Spleen (tissue), 11 donors: ENCODE results near the gene SLC40A1. TPM values are rescaled to one million over a fixed set of nuclear protein-coding genes. Genes with fewer than 3 reads are reported as not detected.

Source experiments
- DNase-seq: peaks from one replicate; pipeline ENCODE4 v3.0.0-alpha.2; 2020
- H3K27ac ChIP-seq, 8 donors: fragments of 200-600 bp; sonication (generic) in 7 of 8; 1 replicate in 4 of 8; 2 replicates in 4 of 8; pipeline versions ENCODE4 v1.5.0 to v1.8.0; 2016 to 2021; ENCODE audit warnings: inconsistent platforms in 4 of 8, mild to moderate bottlenecking in 4 of 8, moderate library complexity in 1 of 8
- H3K27me3 ChIP-seq, 7 donors: fragments of 200-600 bp; sonication (generic) in 6 of 7; replicated peaks in 1 of 7; 1 replicate in 4 of 7; 2 replicates in 3 of 7; pipeline versions ENCODE4 v1.5.0 to v1.8.0; 2016 to 2021; ENCODE audit warnings: inconsistent platforms in 3 of 7, mild to moderate bottlenecking in 1 of 7
- H3K36me3 ChIP-seq, 6 donors: fragments of 200-600 bp; sonication (generic) in 5 of 6; 1 replicate in 4 of 6; 2 replicates in 2 of 6; pipeline versions ENCODE4 v1.5.0 to v1.8.0; 2016 to 2021; ENCODE audit warnings: inconsistent platforms in 2 of 6
- H3K4me1 ChIP-seq, 6 donors: fragments of 200-600 bp; sonication (generic) in 5 of 6; 1 replicate in 3 of 6; 2 replicates in 3 of 6; pipeline versions ENCODE4 v1.5.0 to v1.8.0; 2016 to 2021; ENCODE audit warnings: inconsistent platforms in 3 of 6
- H3K4me3 ChIP-seq, 8 donors: fragments of 200-600 bp; sonication (generic) in 7 of 8; 1 replicate in 4 of 8; 2 replicates in 4 of 8; pipeline versions ENCODE4 v1.5.0 to v1.8.0; 2016 to 2021; ENCODE audit warnings: inconsistent platforms in 4 of 8, mild to moderate bottlenecking in 4 of 8, moderate library complexity in 2 of 8
- H3K9me3 ChIP-seq, 8 donors: fragments of 200-600 bp; sonication (generic) in 7 of 8; 1 replicate in 4 of 8; 2 replicates in 4 of 8; pipeline versions ENCODE4 v1.5.0 to v1.8.0; 2016 to 2021; ENCODE audit warnings: inconsistent platforms in 4 of 8
- POLR2A ChIP-seq, 3 donors: fragments of 450-650 bp; IDR thresholded peaks; one replicate each; pipeline ENCODE4 v1.5.1; 2017; ENCODE audit warnings: antibody characterized with exemption in 3 of 3, mild to moderate bottlenecking in 1 of 3
- POLR2AphosphoS5 ChIP-seq, 3 donors: sonication (generic); formaldehyde crosslinking; IDR thresholded peaks; one replicate each; pipeline ENCODE4 v1.5.1; 2017; ENCODE audit warnings: antibody characterized with exemption in 3 of 3
- WGBS, 5 donors: extraction: QIAGEN DNeasy Blood & Tissue Kit in 3 of 5; methylation state at CpG; one replicate each; pipeline versions ENCODE4 v1.1.5 to v1.1.7; 2013 to 2018; 5-methylcytosine and 5-hydroxymethylcytosine counted together
- intact Hi-C: fragments of 100-400 bp; cut with DNase I; formaldehyde crosslinking; loops from one replicate; pipeline ENCODE4 v1.15.0; 2023; ENCODE audit warnings: low total_unique reads
- polyA plus RNA-seq, 3 donors: library from polyadenylated mRNA; stranded (reverse); fragments of 200-250 nt; gene quantifications; one replicate each; pipeline ENCODE4 v1.2.1, GENCODE V29; 2013
- total RNA-seq, 7 donors: library from RNA; depleted of rRNA in 3 of 7; stranded (reverse); fragments of >200 nt in 3 of 7; fragmentation: NEBNext Ultra II Directional in 4 of 7; extraction: Animal tissue kit (Norgen Biotek cat#: 25700) in 4 of 7; gene quantifications; one replicate each; pipeline versions ENCODE4 v1.1.0 to v1.2.1, GENCODE V29; 2016 to 2021
- TF ChIP-seq, protein P1 (sequence below), 11 experiments: fragments of 200-600 bp in 7 of 11; fragments of 450-650 bp in 4 of 11; sonication (generic) in 4 of 11; IDR thresholded peaks in 8 of 11; conservative IDR thresholded peaks in 3 of 11; 1 replicate in 7 of 11; 2 replicates in 4 of 11; pipeline versions ENCODE4 v1.4.0 to v1.8.0; 2016 to 2021; ENCODE audit warnings: antibody characterized with exemption in 11 of 11, inconsistent platforms in 4 of 11, mild to moderate bottlenecking in 1 of 11
- donor health status: healthy with polysubstance abuse.
- donor health status: DM: no; HTN: no; CAD: no; lungs with moderate emphysema.
- donor health status: DM: no; HTN: no; CAD: no.
- donor health status: Bipolar disorder and iron deficiency.
- donor health status: healthy.
- donor health status: DM: no; HTN: no; CAD: no.
- donor health status: DM: yes; HTN: yes; CAD: no.

Gene SLC40A1
- total and polyA plus RNA-seq, 10 donors = 55.7 to 843 (median 455) TPM

DNA sequence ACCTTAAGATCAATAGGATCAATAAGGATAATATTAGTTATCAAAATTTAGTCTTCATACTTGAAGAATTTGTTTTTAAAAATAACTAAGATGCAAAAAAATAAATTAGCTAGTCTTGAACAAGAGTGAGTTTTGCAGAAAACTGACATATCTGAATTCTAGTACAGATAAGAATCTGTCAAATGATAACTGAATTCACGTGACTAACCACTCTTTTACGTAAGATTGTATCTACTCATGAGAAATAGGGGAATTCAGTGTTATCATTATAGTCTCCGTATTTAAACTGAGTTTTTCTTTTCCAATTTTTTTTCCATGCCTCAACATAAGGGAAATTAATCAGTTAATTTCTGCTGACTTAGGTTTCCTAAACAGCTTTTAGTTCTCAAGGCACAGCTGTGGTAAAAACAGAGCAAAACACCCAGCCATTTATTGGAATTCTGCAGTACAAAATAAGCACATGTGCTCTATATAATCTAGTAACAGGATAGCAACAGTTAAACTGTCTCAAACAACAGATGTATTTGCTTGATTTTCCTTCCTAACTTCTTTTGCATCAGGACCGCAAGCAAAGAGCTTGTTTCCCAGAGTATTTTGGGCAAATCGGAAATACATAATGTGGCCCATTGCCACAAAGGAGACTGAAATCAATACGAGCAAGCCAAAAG lies 19.1 kb downstream of the SLC40A1 start:
- no peaks in the 10 kb centered on the region for H3K27me3 ChIP-seq
- no peak overlapping the region for H3K4me3 ChIP-seq
- WGBS, 5 donors = 54 to 68% (median 60%) methylated on average over 6 of the region's 6 CpGs
- DNase-seq = no peak
- intact Hi-C loops = no loop called here
- TF ChIP-seq POLR2AphosphoS5 (IDR thresholded peaks at IDR 0.05) (peak in 1 of 3 donors; percentile 41), POLR2A (IDR thresholded peaks at IDR 0.05) (no peak)
- H3K9me3 ChIP-seq = no peaks in the 10 kb centered on the region
- peak overlapping the region in 7 of 8 donors; percentile 7 to 65 (median 45) for H3K27ac ChIP-seq
- peaks cover 0 to 84% (median 23%) of the 10 kb centered on the region in 6 donors for H3K36me3 ChIP-seq
- peaks cover 17 to 75% (median 40%) of the 10 kb centered on the region in 6 donors for H3K4me1 ChIP-seq

DNA sequence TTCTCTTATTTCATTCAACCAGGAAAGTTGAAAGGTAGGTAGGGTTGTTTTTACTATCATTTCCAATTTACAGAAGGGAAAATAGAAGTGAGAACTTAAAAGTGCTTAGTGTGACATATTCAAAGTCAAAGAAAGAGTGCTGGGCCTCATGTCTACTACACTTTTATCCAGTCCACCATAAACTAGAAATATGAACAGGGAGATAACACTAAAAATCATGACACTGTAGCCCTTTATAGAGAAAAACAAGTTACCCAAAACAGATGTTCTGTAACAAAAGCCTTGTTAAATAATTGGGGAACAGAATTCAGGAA lies 20.4 kb downstream of the SLC40A1 start:
- no peaks in the 10 kb centered on the region for H3K27me3 ChIP-seq
- H3K36me3 ChIP-seq = peaks cover 0 to 71% (median 17%) of the 10 kb centered on the region in 6 donors
- H3K27ac ChIP-seq = peak overlapping the region in 7 of 8 donors; percentile 18 to 65 (median 54)
- TF ChIP-seq POLR2A (IDR thresholded peaks at IDR 0.05) (no peak), POLR2AphosphoS5 (IDR thresholded peaks at IDR 0.05) (no peak)
- TF ChIP-seq, protein P1, sequence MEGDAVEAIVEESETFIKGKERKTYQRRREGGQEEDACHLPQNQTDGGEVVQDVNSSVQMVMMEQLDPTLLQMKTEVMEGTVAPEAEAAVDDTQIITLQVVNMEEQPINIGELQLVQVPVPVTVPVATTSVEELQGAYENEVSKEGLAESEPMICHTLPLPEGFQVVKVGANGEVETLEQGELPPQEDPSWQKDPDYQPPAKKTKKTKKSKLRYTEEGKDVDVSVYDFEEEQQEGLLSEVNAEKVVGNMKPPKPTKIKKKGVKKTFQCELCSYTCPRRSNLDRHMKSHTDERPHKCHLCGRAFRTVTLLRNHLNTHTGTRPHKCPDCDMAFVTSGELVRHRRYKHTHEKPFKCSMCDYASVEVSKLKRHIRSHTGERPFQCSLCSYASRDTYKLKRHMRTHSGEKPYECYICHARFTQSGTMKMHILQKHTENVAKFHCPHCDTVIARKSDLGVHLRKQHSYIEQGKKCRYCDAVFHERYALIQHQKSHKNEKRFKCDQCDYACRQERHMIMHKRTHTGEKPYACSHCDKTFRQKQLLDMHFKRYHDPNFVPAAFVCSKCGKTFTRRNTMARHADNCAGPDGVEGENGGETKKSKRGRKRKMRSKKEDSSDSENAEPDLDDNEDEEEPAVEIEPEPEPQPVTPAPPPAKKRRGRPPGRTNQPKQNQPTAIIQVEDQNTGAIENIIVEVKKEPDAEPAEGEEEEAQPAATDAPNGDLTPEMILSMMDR (IDR thresholded peaks at IDR 0.05 in 8 of 11, conservative IDR thresholded peaks at IDR 0.05 in 3 of 11) = no peak
- peak overlapping the region in 1 of 8 donors; percentile 1 for H3K4me3 ChIP-seq
- no peaks in the 10 kb centered on the region for H3K9me3 ChIP-seq
- peaks cover 17 to 63% (median 38%) of the 10 kb centered on the region in 6 donors for H3K4me1 ChIP-seq
- intact Hi-C loops = no loop called here
- DNase-seq = no peak

DNA sequence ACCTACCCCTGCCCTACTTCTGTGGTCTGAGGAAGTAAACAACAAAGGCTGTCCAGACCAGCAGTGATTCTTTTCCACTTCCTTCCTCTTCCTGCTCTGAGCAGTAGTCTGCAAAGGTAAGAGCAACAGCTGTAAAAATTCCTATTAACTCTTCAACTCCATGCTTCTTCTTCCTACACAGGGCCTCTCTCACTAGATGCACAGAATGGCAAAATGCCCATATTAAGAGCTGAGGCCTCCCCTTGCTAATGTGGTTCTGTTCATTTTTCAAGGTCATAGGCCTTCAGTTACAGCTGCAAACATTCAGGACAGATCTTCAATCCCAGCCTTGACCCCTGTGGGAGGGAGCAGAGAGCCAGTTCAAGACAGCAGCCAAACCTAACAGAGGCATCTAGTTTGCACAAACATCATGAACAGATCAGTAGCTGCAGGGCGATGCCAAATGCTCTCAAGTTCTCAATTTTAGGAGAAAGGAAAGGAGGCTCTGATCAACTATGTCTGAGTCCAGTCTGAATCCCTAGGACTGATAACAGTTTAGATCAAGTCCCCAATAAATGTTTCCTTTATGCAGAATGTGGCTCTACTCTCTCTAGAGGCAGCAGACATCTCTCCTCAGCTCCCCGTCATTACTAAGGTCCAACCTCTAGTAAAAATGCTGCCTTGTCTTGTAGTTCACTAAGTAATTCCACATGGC lies 20.9 kb downstream of the SLC40A1 start:
- Histone ChIP-seq H3K9me3 (no peaks in the 10 kb centered on the region), H3K27ac (peak overlapping the region in 7 of 8 donors; percentile 23 to 65 (median 54)), H3K27me3 (no peaks in the 10 kb centered on the region), H3K36me3 (peaks cover 0 to 66% (median 14%) of the 10 kb centered on the region in 6 donors), H3K4me1 (peaks cover 17 to 63% (median 38%) of the 10 kb centered on the region in 6 donors), H3K4me3 (peak overlapping the region in 1 of 8 donors; percentile 1)
- no peak for TF ChIP-seq POLR2A (IDR thresholded peaks at IDR 0.05)
- TF ChIP-seq POLR2AphosphoS5 (IDR thresholded peaks at IDR 0.05) = peak in 1 of 3 donors; percentile 81
- TF ChIP-seq, protein P1 (IDR thresholded peaks at IDR 0.05 in 8 of 11, conservative IDR thresholded peaks at IDR 0.05 in 3 of 11) = no peak
- 70 to 76% (median 75%) methylated on average over 2 of the region's 2 CpGs for WGBS, 5 donors
- intact Hi-C loops = no loop called here
- no peak for DNase-seq

DNA sequence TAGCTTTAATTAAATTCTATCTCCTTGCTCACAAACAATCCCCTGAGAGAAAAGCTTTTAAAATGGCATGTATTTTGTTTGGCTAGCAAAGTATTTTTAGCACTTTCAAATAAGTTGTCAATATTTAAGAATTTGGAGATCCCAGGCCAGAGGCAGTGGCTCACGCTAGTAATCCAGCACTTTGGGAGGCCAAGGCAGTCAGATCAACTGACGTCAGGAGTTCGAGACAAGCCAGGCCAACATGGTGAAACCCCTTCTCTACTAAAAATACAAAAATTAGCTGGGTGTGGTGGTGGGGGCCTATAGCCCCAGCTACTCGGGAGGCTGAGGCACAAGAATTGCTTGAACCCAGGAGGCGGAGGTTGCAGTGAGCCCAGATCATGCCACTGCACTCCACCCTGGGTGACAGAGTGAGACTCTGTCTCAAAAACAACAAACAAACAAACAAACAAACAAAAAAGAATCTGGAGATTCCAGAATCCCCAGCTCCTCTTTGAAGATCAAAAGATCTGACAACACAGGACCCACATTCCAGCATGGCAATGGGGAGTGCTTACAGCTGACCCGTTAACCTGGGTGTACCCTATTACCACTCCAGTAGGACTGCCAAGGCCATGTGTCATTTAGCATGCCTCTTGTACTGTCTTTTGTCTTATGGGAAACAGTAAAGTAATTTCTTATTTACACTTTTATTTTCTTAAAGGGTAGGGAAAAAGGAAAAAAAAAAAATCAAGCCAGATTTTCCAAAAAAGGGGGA lies 21.9 kb downstream of the SLC40A1 start:
- TF ChIP-seq, protein P1 (IDR thresholded peaks at IDR 0.05 in 8 of 11, conservative IDR thresholded peaks at IDR 0.05 in 3 of 11) = no peak
- TF ChIP-seq POLR2AphosphoS5 (IDR thresholded peaks at IDR 0.05) = peak in 1 of 3 donors; percentile 13
- H3K4me3 ChIP-seq = no peak overlapping the region
- H3K27me3 ChIP-seq = no peaks in the 10 kb centered on the region
- DNase-seq = no peak
- peaks cover 0 to 56% (median 8%) of the 10 kb centered on the region in 6 donors for H3K36me3 ChIP-seq
- intact Hi-C loops = no loop called here
- 83 to 94% (median 85%) methylated on average over 6 of the region's 6 CpGs for WGBS, 5 donors
- peaks cover 17 to 58% (median 37%) of the 10 kb centered on the region in 6 donors for H3K4me1 ChIP-seq
- no peaks in the 10 kb centered on the region for H3K9me3 ChIP-seq
- peak overlapping the region; percentile 3 to 65 (median 53) for H3K27ac ChIP-seq
